ENCODE results near the gene NCKAP5. TPM values are rescaled to one million over a fixed set of nuclear protein-coding genes. Genes with fewer than 3 reads are reported as not detected.
A peak's percentile ranks its signal among the peaks of the same experiment; 100 is the strongest.

NCKAP5 gene
- total RNA-seq, 1 donor from 2014 or later, result 27.9 TPM

DNA sequence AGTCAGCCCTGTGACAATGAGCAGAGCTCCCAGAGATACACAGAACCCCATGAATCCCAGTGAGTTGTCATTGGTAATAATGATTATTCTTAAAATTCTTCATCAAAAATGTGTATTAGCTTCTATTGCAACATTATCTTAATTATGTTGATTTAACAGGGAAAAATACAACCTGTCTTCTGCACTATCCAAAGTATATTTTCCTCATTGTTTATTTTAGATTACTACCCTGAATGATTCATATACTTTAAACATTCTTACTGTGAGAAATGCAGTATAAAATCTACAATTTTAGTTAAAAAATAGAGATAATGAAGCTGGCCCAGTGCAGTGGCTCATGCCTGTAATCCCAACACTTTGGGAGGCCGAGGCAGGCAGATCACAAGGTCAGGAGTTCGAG lies 773.0 kb downstream of the NCKAP5 start:
- Mint-ChIP-seq H3K4me1 (no peaks in the 10 kb centered on the region), H3K27me3 (ENCODE audit: low read depth) (no peaks in the 10 kb centered on the region), H3K36me3 (ENCODE audit: low read depth) (no peaks in the 10 kb centered on the region), H3K4me3 (no peak overlapping the region), H3K9me3 (no peaks in the 10 kb centered on the region), H3K27ac (ENCODE audit: unreplicated experiment) (no peak overlapping the region)
- no peak for TF ChIP-seq CTCF (conservative IDR thresholded peaks at IDR 0.05)
- DNase-seq (ENCODE audit: low read depth, low spot score), result no peak

GRCh38 chr2:132793532-132793931 lies 774.7 kb downstream of the NCKAP5 start:
- H3K4me3 Mint-ChIP-seq, result no peak overlapping the region
- H3K27me3 Mint-ChIP-seq (ENCODE audit: low read depth), result no peaks in the 10 kb centered on the region
- TF ChIP-seq CTCF (conservative IDR thresholded peaks at IDR 0.05), result no peak
- no peaks in the 10 kb centered on the region for H3K9me3 Mint-ChIP-seq
- no peak overlapping the region for H3K27ac Mint-ChIP-seq (ENCODE audit: unreplicated experiment)
- H3K4me1 Mint-ChIP-seq, result no peaks in the 10 kb centered on the region
- no peaks in the 10 kb centered on the region for H3K36me3 Mint-ChIP-seq (ENCODE audit: low read depth)
- DNase-seq (ENCODE audit: low read depth, low spot score), result no peak

GRCh38 chr2:132790207-132790785 lies 778.0 kb downstream of the NCKAP5 start:
- TF ChIP-seq CTCF (conservative IDR thresholded peaks at IDR 0.05), result no peak
- Mint-ChIP-seq H3K27me3 (ENCODE audit: low read depth) (no peaks in the 10 kb centered on the region), H3K9me3 (no peaks in the 10 kb centered on the region), H3K36me3 (ENCODE audit: low read depth) (peaks cover 3% of the 10 kb centered on the region), H3K27ac (ENCODE audit: unreplicated experiment) (no peak overlapping the region), H3K4me1 (no peaks in the 10 kb centered on the region), H3K4me3 (no peak overlapping the region)
- DNase-seq (ENCODE audit: low read depth, low spot score), result no peak

DNA sequence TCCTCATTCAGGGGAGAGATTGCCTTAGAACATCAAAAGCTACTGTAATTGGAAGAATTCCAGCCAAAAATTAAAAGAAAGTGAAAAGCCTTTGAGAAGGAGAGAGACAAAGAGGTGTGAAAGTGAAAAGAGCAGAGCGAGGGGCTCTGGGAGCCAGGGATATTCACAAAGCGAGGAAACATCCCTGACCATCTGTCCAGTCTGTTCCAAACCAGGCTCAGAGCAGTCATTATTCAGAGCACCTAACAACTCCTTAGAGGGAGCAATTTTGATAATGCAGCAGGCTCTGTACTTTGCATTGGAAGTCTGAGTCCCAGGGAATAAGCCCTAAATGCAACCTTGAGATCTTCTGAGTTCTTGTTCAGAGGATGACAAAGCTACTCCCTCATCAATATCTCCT lies 779.2 kb downstream of the NCKAP5 start:
- peaks cover 10% of the 10 kb centered on the region for H3K36me3 Mint-ChIP-seq (ENCODE audit: low read depth)
- no peaks in the 10 kb centered on the region for H3K4me1 Mint-ChIP-seq
- H3K27me3 Mint-ChIP-seq (ENCODE audit: low read depth), result no peaks in the 10 kb centered on the region
- no peak overlapping the region for H3K4me3 Mint-ChIP-seq
- DNase-seq (ENCODE audit: low read depth, low spot score), result no peak
- H3K27ac Mint-ChIP-seq (ENCODE audit: unreplicated experiment), result peak overlapping the region; percentile 4
- H3K9me3 Mint-ChIP-seq, result no peaks in the 10 kb centered on the region
- no peak for TF ChIP-seq CTCF (conservative IDR thresholded peaks at IDR 0.05)

GRCh38 chr2:132788310-132788838 lies 779.9 kb downstream of the NCKAP5 start:
- H3K4me3 Mint-ChIP-seq, result no peak overlapping the region
- H3K4me1 Mint-ChIP-seq, result no peaks in the 10 kb centered on the region
- H3K27me3 Mint-ChIP-seq (ENCODE audit: low read depth), result no peaks in the 10 kb centered on the region
- no peak for DNase-seq (ENCODE audit: low read depth, low spot score)
- H3K27ac Mint-ChIP-seq (ENCODE audit: unreplicated experiment), result no peak overlapping the region
- no peaks in the 10 kb centered on the region for H3K9me3 Mint-ChIP-seq
- H3K36me3 Mint-ChIP-seq (ENCODE audit: low read depth), result peaks cover 13% of the 10 kb centered on the region
- TF ChIP-seq CTCF (conservative IDR thresholded peaks at IDR 0.05), result no peak

All from neural crest cell (in vitro differentiated cells).